OCI-LY3 (cell line): ENCODE data around the gene VKORC1.

Experiments
- H2AFZ ChIP-seq: fragments of 200-600, 300-600 bp; shearing (Covaris generic); 2 replicates; pipeline ENCODE4 v1.6.0; 2014; ENCODE audit warnings: antibody characterized with exemption, low read depth, low read length
- H3K27ac ChIP-seq: fragments of 200-600, 300-600 bp; sonication (generic); 2 replicates; pipeline ENCODE4 v1.5.1; 2014; ENCODE audit warnings: mild to moderate bottlenecking, low read length, moderate library complexity, mixed read lengths
- H3K27me3 ChIP-seq: fragments of 200-600, 300-600 bp; sonication (generic); 2 replicates; pipeline ENCODE4 v1.6.1; 2014; ENCODE audit warnings: low read depth, low read length, mixed read lengths
- H3K36me3 ChIP-seq: fragments of 200-600, 300-600 bp; sonication (generic); replicated peaks from 2 replicates; pipeline ENCODE3; 2014; ENCODE audit warnings: low read depth, low read length, mixed read lengths
- H3K4me1 ChIP-seq: fragments of 300-600, 200-600 bp; sonication (generic); 2 replicates; pipeline ENCODE4 v1.6.1; 2014; ENCODE audit warnings: low read length, mixed read lengths
- H3K4me2 ChIP-seq: fragments of 200-600, 300-600 bp; sonication (generic); 2 replicates; pipeline ENCODE4 v1.6.1; 2014; ENCODE audit warnings: low read length, mixed read lengths
- H3K4me3 ChIP-seq: fragments of 300-600, 200-600 bp; sonication (generic); 2 replicates; pipeline ENCODE4 v1.5.1; 2014; ENCODE audit warnings: antibody characterized with exemption, mild to moderate bottlenecking, low read length, moderate library complexity
- H3K79me2 ChIP-seq: fragments of 300-600, 200-600 bp; shearing (Covaris generic); 2 replicates; pipeline ENCODE4 v1.6.1; 2014; ENCODE audit warnings: mild to moderate bottlenecking, low read length, mixed read lengths
- H3K9ac ChIP-seq: fragments of 300-600, 200-600 bp; shearing (Covaris generic); 2 replicates; pipeline ENCODE4 v1.6.0; 2014; ENCODE audit warnings: mild to moderate bottlenecking, low read length, moderate library complexity
- H3K9me3 ChIP-seq: fragments of 200-600, 300-600 bp; shearing (Covaris generic); 2 replicates; pipeline ENCODE4 v1.6.1; 2014; ENCODE audit warnings: low read length, mixed read lengths; ENCODE audit not compliant: insufficient read depth
- H4K20me1 ChIP-seq: fragments of 200-600, 300-600 bp; sonication (generic); 2 replicates; pipeline ENCODE4 v1.6.1; 2016; ENCODE audit warnings: low read length, mixed read lengths; ENCODE audit not compliant: insufficient read depth
- CTCF ChIP-seq: fragments of 200-600, 300-600 bp; sonication (generic); IDR thresholded peaks from 2 replicates; pipeline ENCODE4 v1.5.1; 2014; ENCODE audit warnings: antibody characterized with exemption, low read length, low read depth
- EZH2phosphoT487 ChIP-seq: fragments of 200-600 bp; shearing (Covaris generic); IDR thresholded peaks from 2 replicates; pipeline ENCODE4 v1.6.1; 2018; ENCODE audit warnings: antibody characterized with exemption, mixed run types, low read depth

The VKORC1 gene

GRCh38 chr16:31094088-31094423 lies 541 bp downstream of the VKORC1 start:
- Histone ChIP-seq H4K20me1 (0 out of 2 replicates have a peak, but pooled peaks cover 4% of the 10 kb centered on the region), H2AFZ (peak overlapping the region; percentile 96; the same call in 1 of the 2 replicates), H3K27ac (peak overlapping the region; percentile 71), H3K4me3 (peak overlapping the region; percentile 85), H3K9ac (peak overlapping the region; percentile 85), H3K79me2 (peaks cover 39% of the 10 kb centered on the region), H3K27me3 (no peaks in the 10 kb centered on the region), H3K36me3 (peaks cover 11% of the 10 kb centered on the region), H3K9me3 (no peaks in the 10 kb centered on the region), H3K4me1 (peaks cover 12% of the 10 kb centered on the region), H3K4me2 (peak overlapping the region; percentile 80)
- TF ChIP-seq CTCF (no peak), EZH2phosphoT487 (no peak)

GRCh38 chr16:31093132-31093703 lies 1.4 kb downstream of the VKORC1 start:
- TF ChIP-seq CTCF (no peak), EZH2phosphoT487 (no peak)
- Histone ChIP-seq H3K4me1 (peaks cover 12% of the 10 kb centered on the region), H3K9me3 (no peaks in the 10 kb centered on the region), H3K27me3 (no peaks in the 10 kb centered on the region), H4K20me1 (0 out of 2 replicates have a peak, but pooled peaks cover 4% of the 10 kb centered on the region), H3K79me2 (peaks cover 39% of the 10 kb centered on the region), H2AFZ (no peak overlapping the region), H3K4me3 (peak overlapping the region; percentile 85), H3K36me3 (peaks cover 11% of the 10 kb centered on the region), H3K4me2 (peak overlapping the region; percentile 80), H3K9ac (peak overlapping the region; percentile 85), H3K27ac (no peak overlapping the region)

- Histone ChIP-seq H3K4me1 (peaks cover 12% of the 10 kb centered on the region), H3K9ac (no peak overlapping the region), H2AFZ (no peak overlapping the region), H3K27ac (no peak overlapping the region), H3K36me3 (peaks cover 11% of the 10 kb centered on the region), H3K9me3 (no peaks in the 10 kb centered on the region), H3K4me2 (no peak overlapping the region), H3K79me2 (peaks cover 39% of the 10 kb centered on the region), H3K4me3 (no peak overlapping the region), H3K27me3 (no peaks in the 10 kb centered on the region), H4K20me1 (0 out of 2 replicates have a peak, but pooled peaks cover 4% of the 10 kb centered on the region)
- TF ChIP-seq EZH2phosphoT487 (no peak), CTCF (no peak)
These were observed 2.3 kb downstream of the VKORC1 start for GRCh38 chr16:31092330-31092729.

- H3K9ac ChIP-seq: no peak overlapping the region
- no peak overlapping the region for H3K4me3 ChIP-seq
- H3K36me3 ChIP-seq: peaks cover 13% of the 10 kb centered on the region
- H4K20me1 ChIP-seq: peaks cover 4% of the 10 kb centered on the region; the same call in 1 of the 2 replicates
- no peaks in the 10 kb centered on the region for H3K9me3 ChIP-seq
- H3K4me2 ChIP-seq: no peak overlapping the region
- H2AFZ ChIP-seq: no peak overlapping the region
- H3K4me1 ChIP-seq: peaks cover 9% of the 10 kb centered on the region
- no peak for TF ChIP-seq EZH2phosphoT487
- no peak for TF ChIP-seq CTCF
- no peaks in the 10 kb centered on the region for H3K27me3 ChIP-seq
- no peak overlapping the region for H3K27ac ChIP-seq
- peaks cover 39% of the 10 kb centered on the region for H3K79me2 ChIP-seq
These were observed 4.1 kb downstream of the VKORC1 start for GRCh38 chr16:31090540-31090939.
